ENCODE data around the gene MARK3. TPM values are rescaled to one million over a fixed set of nuclear protein-coding genes. Genes with fewer than 3 reads are reported as not detected.
A peak's percentile ranks its signal among the peaks of the same experiment; 100 is the strongest.

MARK3 gene
- total RNA-seq, 1 donor from 2014 or later: 77.9 TPM

DNA sequence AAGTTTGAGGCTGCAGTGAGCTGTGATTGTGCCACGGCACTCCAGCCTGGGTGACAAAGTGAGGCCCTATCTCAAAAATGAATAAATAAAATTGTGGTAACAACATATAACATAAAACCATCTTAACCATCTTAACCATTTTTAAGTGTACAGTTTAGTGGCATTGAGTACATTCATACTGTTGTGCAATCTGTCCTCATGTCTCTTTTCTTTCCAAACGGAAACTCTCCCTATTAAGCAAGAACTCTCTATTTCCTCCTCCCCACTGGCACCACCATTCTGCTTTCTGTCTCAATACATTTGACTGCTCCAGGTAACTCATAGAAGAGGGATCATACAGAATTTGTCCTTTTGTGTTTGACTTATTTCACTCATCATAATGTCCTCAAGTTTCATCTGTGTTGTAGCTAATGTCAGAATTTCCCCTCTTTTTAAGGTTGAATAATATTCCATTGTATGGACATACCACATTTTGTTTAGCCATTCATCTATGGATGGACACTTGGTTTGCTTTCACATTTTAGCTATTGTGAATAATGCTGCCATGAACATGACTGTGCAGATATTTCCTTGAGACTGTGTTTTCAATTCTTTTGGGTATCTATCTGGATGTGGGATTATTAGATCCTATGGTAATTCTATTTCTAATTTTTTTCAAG is 4.4 kb upstream of the MARK3 start:
- DNase-seq (ENCODE audit: low read depth) (peak; percentile 54), FAIRE-seq (no peak)
- Histone ChIP-seq H3K36me3 (ENCODE audit: control insufficient read depth, insufficient read depth, low read length) (no peaks in the 10 kb centered on the region), H3K4me3 (ENCODE audit: low read depth, low read length) (no peak overlapping the region), H3K27me3 (ENCODE audit: control insufficient read depth, insufficient read depth, low read length) (no peaks in the 10 kb centered on the region)
- TF ChIP-seq, protein P1, sequence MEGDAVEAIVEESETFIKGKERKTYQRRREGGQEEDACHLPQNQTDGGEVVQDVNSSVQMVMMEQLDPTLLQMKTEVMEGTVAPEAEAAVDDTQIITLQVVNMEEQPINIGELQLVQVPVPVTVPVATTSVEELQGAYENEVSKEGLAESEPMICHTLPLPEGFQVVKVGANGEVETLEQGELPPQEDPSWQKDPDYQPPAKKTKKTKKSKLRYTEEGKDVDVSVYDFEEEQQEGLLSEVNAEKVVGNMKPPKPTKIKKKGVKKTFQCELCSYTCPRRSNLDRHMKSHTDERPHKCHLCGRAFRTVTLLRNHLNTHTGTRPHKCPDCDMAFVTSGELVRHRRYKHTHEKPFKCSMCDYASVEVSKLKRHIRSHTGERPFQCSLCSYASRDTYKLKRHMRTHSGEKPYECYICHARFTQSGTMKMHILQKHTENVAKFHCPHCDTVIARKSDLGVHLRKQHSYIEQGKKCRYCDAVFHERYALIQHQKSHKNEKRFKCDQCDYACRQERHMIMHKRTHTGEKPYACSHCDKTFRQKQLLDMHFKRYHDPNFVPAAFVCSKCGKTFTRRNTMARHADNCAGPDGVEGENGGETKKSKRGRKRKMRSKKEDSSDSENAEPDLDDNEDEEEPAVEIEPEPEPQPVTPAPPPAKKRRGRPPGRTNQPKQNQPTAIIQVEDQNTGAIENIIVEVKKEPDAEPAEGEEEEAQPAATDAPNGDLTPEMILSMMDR (IDR thresholded peaks at IDR 0.05; ENCODE audit: insufficient read depth, low read length, severe bottlenecking): no peak

DNA sequence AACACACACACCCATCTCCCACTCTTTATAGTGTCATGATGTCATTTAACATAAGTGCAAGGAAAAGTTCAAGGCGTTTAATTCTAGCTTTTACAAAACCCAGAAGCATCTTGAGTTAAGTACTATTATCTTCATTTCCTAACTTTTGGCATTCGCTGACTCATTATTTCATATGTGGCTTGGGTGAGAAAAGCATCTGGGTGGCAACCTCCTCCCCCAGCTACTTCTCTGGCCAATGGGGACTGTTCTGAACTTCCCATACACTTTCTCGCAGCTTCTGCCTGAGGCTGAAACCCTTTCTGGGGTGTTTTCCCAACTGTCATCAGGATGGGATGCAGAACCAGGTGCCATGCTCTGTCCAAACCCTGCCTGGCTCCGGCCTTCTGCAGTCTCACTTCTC is 2.8 kb upstream of the MARK3 start:
- DNase-seq (ENCODE audit: low read depth): peak; percentile 82
- TF ChIP-seq, protein P1 (IDR thresholded peaks at IDR 0.05; ENCODE audit: insufficient read depth, low read length, severe bottlenecking): no peak

DNA sequence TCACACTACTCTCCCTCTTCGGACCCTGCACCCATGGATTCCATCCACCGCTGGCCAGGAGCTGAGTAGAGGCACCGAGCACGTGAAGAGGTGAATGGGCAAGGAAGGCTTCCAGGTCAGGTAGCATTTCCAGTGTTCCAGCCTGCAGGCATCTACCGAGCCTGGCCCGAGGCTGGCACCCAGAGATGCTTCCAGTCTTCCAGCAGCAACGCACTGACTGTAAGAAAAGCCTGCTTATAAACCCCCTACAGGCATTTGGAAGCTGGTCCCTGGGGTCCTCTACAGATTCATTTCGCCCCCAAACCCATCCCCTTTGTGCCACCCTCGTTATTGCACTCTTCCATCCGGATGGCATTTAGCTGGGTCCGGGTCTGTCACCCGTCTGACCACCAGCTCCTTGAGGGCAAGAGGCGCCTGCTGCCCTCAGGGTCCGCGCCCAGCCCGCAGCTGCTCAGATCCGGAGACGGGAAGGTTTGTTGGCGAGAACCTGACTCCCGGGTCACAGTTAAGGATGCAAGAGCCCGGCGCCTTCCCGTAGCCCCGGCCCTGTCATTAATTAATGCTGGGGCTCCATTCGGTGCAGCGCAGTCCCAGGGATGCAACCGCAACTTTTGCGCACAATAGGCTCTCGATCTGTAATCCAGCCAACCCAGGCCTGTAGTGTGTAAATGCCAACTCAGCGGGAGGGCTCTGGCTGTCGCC is 614 bp upstream of the MARK3 start:
- TF ChIP-seq, protein P1 (IDR thresholded peaks at IDR 0.05; ENCODE audit: insufficient read depth, low read length, severe bottlenecking): no peak
- Histone ChIP-seq H3K27me3 (ENCODE audit: control insufficient read depth, insufficient read depth, low read length) (no peaks in the 10 kb centered on the region), H3K4me3 (ENCODE audit: low read depth, low read length) (peak overlapping the region; percentile 77), H3K36me3 (ENCODE audit: control insufficient read depth, insufficient read depth, low read length) (no peaks in the 10 kb centered on the region)
- DNase-seq (ENCODE audit: low read depth) (no peak), FAIRE-seq (no peak)

More for the DNA sequence above, 2.8 kb upstream of the MARK3 start:
- Histone ChIP-seq H3K27me3 (ENCODE audit: control insufficient read depth, insufficient read depth, low read length) (no peaks in the 10 kb centered on the region), H3K36me3 (ENCODE audit: control insufficient read depth, insufficient read depth, low read length) (no peaks in the 10 kb centered on the region), H3K4me3 (ENCODE audit: low read depth, low read length) (no peak overlapping the region)
- no peak for FAIRE-seq

DNA sequence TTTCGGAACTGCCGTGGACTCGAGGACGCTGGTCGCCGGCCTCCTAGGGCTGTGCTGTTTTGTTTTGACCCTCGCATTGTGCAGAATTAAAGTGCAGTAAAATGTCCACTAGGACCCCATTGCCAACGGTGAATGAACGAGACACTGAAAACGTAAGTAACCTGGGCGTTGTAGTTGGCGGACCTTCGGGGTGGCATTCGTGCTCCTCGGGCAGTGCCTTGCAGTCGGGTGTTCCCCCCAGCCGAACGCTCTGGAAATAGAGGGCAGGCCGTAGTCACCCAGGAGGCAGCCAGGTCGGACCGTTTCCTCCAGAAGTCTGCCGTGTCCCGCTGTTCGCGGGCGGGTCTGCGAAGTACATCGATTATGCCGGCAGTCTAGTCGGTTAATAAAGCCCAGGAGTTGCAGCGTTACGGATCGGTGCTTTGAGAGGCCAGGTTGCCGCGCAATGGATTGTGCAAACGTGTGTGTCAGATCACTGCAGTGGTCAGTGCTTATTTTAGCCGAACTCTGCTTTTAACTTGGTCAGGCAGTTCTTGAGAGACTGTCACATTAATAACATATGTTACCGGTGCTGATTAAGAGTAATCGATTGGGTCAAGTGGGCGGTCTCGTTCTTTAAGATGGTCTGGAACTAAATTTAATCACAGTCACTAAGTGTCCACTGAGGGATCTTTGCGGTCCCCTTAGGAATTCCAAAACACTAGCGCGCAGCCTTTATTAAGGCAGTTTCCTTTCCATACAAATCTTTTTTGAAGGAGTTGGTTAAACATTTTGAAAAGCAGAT is 906 bp downstream of the MARK3 start:
- H3K27me3 ChIP-seq (ENCODE audit: control insufficient read depth, insufficient read depth, low read length): no peaks in the 10 kb centered on the region
- TF ChIP-seq, protein P1 (IDR thresholded peaks at IDR 0.05; ENCODE audit: insufficient read depth, low read length, severe bottlenecking): no peak
- no peak for DNase-seq (ENCODE audit: low read depth)
- peak overlapping the region; percentile 77 for H3K4me3 ChIP-seq (ENCODE audit: low read depth, low read length)
- no peaks in the 10 kb centered on the region for H3K36me3 ChIP-seq (ENCODE audit: control insufficient read depth, insufficient read depth, low read length)
- FAIRE-seq: no peak

DNA sequence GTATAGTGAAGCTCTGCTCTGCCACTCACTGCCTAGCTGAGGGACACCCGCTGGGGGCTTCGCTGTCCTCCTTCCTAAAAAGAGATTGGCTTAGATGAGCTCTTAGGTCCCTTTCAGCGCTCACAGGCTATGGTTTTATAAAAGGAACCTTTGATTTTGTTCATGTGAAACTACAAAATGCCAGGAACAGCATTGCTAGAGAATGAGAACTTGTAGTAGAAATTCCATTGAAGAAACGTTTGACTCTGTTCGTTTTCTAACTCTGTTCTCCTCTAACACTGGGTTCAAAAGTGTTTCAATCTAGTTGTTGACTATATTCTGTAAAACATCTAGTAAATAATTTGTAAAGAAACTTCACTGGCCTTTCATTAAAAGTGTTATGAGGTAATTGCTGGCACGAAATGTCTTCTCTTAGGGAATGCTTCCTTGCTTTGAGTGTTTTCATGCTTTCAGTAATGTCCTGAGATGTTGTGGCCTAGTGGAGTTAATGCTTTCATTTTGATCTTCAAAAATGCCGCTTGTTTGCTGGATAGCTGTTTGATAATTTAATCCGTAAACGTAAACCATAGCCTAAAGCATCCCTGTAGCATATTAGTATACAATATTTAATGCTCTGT is 1.6 kb downstream of the MARK3 start:
- FAIRE-seq (no peak), DNase-seq (ENCODE audit: low read depth) (no peak)
- peak overlapping the region; percentile 77 for H3K4me3 ChIP-seq (ENCODE audit: low read depth, low read length)
- no peaks in the 10 kb centered on the region for H3K36me3 ChIP-seq (ENCODE audit: control insufficient read depth, insufficient read depth, low read length)
- TF ChIP-seq, protein P1 (IDR thresholded peaks at IDR 0.05; ENCODE audit: insufficient read depth, low read length, severe bottlenecking): no peak
- H3K27me3 ChIP-seq (ENCODE audit: control insufficient read depth, insufficient read depth, low read length): no peaks in the 10 kb centered on the region

Measured in bronchial epithelial cell (primary cell).